ENCODE data around the gene MRGPRE.

The MRGPRE gene

DNA sequence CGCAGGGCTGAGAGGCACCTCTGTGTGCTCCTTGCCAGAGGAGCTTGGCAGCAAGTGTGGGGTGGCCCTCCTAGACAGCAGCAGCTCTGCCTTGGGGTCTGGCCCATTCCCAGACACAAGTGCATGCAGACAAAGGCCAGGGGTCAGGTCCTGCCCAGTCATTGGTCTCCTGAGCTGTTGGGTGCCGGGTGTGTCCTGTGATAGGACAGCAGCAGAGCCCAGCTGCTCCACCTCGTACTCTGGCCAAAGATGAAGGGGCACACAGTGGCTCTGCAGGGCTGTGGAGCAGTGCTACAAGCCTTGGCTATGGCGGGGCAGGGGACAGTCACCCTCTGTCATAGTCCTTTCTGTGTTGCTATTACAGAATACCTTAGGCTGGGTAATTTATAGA is 49.8 kb downstream of the MRGPRE start:
- Histone ChIP-seq H3K27ac (no peak overlapping the region), H3K4me3 (no peak overlapping the region)
- DNase-seq (ENCODE audit: low spot score), result no peak
- TF ChIP-seq, protein P1, sequence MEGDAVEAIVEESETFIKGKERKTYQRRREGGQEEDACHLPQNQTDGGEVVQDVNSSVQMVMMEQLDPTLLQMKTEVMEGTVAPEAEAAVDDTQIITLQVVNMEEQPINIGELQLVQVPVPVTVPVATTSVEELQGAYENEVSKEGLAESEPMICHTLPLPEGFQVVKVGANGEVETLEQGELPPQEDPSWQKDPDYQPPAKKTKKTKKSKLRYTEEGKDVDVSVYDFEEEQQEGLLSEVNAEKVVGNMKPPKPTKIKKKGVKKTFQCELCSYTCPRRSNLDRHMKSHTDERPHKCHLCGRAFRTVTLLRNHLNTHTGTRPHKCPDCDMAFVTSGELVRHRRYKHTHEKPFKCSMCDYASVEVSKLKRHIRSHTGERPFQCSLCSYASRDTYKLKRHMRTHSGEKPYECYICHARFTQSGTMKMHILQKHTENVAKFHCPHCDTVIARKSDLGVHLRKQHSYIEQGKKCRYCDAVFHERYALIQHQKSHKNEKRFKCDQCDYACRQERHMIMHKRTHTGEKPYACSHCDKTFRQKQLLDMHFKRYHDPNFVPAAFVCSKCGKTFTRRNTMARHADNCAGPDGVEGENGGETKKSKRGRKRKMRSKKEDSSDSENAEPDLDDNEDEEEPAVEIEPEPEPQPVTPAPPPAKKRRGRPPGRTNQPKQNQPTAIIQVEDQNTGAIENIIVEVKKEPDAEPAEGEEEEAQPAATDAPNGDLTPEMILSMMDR (IDR thresholded peaks at IDR 0.05), result no peak

DNA sequence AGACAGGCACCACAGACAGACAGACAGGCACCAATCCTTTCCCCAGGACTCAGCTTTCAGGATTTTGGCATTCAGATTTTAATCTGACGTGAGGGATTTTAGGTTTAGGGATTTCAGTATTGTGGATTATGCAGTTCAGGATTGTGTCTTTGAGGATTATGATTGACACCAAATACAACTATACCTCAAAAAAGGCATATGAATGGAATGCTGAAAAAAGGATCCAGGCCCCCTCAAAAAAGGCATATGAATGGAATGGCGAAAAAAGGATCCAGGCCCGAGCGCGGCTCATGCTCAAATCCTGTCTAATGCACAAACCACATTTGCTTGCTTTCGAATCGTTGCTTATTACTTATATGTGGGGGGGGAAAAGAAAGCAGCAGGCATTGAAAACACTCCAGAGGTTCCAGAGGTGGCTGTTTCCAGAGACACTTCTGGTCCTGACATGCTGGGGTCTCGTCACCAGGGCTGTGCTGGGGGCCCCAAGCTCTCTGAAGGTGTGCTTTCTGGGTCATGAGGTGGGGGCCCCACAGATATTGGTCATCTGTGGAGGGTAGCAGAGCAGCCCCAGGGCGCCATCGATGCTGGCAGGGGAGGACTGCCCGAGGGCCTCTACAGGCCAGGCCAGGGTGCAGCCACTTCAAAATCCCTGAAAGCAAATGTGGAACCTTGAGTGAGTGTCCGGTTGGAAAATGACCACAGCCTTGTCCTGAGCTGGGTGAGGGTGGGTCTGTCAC is 50.3 kb downstream of the MRGPRE start:
- H3K4me3 ChIP-seq, result no peak overlapping the region
- no peak overlapping the region for H3K27ac ChIP-seq
- TF ChIP-seq, protein P1 (IDR thresholded peaks at IDR 0.05), result no peak
- DNase-seq (ENCODE audit: low spot score), result no peak

DNA sequence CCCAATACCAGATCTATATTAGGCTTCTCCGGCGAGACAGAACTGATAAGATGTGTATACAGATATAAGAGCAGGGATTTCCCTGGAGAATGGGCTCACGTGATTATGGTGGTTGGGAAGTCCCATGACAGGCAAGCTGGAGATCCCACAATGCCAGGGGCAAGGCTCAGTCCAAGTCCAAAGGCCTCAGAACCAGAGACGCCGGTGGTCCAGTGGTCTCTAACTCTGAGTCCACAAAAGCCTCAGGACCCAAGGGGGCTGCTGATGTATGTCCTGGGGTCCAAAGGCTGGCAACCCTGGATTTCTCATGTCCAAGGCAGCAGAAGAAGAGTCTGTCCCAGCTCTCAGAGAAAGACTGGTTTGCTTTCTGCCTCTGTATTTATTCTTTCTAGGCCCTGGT is 51.3 kb downstream of the MRGPRE start:
- no peak for DNase-seq (ENCODE audit: low spot score)
- H3K27ac ChIP-seq, result no peak overlapping the region
- TF ChIP-seq, protein P1 (IDR thresholded peaks at IDR 0.05), result no peak
- no peak overlapping the region for H3K4me3 ChIP-seq

DNA sequence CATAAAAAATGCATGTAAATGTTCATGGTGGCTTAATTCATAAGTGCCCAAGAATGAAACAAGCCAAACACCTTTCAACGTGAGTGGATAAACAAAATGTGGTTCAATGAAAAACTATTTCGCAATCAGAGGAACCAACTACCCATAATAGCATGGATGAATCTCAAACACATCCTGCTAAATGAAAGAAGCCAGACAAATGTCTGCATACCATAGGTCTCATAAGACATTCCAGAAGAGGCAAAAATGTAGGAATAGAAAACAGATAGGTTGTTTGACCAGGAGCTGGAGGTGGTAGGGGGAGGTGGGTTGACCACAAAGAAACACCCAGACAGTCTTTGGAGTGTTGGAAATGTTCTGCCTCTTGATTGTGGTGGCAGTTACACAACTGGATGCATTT is 53.9 kb downstream of the MRGPRE start:
- TF ChIP-seq, protein P1 (IDR thresholded peaks at IDR 0.05), result no peak
- H3K4me3 ChIP-seq, result no peak overlapping the region
- no peak overlapping the region for H3K27ac ChIP-seq
- DNase-seq (ENCODE audit: low spot score), result no peak

DNA sequence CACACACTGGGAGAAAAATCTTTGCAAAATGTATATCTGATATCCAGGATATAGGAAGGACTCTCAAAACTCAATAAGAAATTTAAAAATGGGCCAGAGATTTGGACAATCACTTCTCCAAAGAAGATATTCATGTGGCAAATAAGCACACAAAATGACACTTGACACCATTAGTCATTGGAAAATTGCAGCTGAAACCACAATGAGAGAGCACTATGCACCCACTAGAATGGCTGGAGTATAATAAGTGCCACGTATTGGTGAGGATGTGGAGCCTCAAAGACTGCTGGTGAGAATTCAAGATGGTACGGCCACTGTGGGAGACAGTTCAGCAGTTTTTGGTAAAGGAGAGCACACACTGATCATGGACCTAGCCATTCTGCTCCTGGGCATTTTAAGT is 54.3 kb downstream of the MRGPRE start:
- no peak for DNase-seq (ENCODE audit: low spot score)
- TF ChIP-seq, protein P1 (IDR thresholded peaks at IDR 0.05), result no peak
- Histone ChIP-seq H3K4me3 (no peak overlapping the region), H3K27ac (no peak overlapping the region)
